ENCODE results near the gene SLC25A36.
"Not testable (repeated sequence)": the region's sequence is repeated elsewhere in the genome, so short reads cannot be mapped to it uniquely, and the experiment has no call there.

The SLC25A36 gene

DNA sequence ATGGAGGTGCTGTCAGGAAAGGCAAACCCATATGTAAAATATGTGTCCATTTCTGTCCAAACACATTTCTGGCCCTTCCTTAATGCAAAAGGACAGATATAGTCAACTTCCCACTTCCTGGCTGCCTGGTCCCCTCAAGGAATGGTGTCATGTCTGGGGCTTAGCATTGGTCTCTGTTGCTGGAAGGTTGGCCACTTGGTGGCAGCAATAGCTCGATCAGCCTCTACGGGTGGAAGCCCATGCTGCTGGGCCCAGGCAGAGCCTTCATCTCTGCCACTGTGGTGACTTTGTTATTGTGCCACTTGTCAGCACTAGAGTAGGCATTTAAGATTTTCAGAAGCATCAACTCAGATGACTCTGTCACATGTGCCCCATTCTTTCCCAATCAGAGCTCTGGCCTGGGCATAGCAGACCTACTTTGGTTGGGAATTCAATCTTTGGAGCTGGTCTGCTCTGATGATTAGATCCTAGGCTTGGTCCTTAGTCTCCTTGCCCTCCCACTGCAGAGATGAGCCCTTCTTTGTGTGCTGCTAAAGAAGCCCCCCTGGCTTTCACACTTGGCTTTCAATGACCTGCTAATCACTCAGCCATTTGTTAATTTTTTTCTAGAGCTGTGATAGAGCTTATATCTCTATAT, 58.5 kb downstream of the SLC25A36 start:
- H3K36me3 ChIP-seq (ENCODE audit: control insufficient read depth, low read depth, low read length): no peaks in the 10 kb centered on the region
- no peaks in the 10 kb centered on the region for H3K27me3 ChIP-seq (ENCODE audit: control insufficient read depth, insufficient read depth, low read length)

GRCh38 chr3:141000686-141001085, 59.0 kb downstream of the SLC25A36 start:
- Histone ChIP-seq H3K27ac (ENCODE audit: low read length) (no peak overlapping the region), H3K36me3 (ENCODE audit: control insufficient read depth, low read depth, low read length) (no peaks in the 10 kb centered on the region), H3K27me3 (ENCODE audit: control insufficient read depth, insufficient read depth, low read length) (no peaks in the 10 kb centered on the region), H3K9me3 (ENCODE audit: control insufficient read depth, low read depth, low read length) (no peaks in the 10 kb centered on the region), H3K4me1 (ENCODE audit: control insufficient read depth, low read depth, low read length) (no peaks in the 10 kb centered on the region), H3K9ac (ENCODE audit: low read length) (no peak overlapping the region), H3K4me3 (ENCODE audit: low read length) (no peak overlapping the region)

More for the DNA sequence above, 58.5 kb downstream of the SLC25A36 start:
- no peaks in the 10 kb centered on the region for H3K4me1 ChIP-seq (ENCODE audit: control insufficient read depth, low read depth, low read length)
- H3K4me3 ChIP-seq (ENCODE audit: low read length): no peak overlapping the region
- no peaks in the 10 kb centered on the region for H3K9me3 ChIP-seq (ENCODE audit: control insufficient read depth, low read depth, low read length)
- H3K9ac ChIP-seq (ENCODE audit: low read length): no peak overlapping the region
- no peak overlapping the region for H3K27ac ChIP-seq (ENCODE audit: low read length)

DNA sequence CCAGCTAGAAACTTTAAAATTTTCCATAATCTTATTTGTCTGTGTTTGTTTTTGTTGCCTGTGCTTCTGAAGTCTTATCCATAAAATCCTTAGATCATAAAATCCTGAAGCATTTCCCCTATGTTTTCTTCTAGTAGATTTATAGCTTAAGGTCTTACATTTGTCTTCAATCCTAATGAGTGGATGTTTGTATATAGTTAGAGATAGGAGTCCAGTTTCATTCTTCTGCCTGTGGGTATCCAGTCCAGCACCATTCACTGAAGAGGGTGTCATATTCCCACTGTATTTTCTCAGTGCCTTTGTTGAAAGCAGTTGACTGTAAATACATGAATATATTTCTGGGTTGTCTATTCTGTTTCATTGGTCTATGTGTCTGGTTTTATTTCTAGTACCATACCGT, 64.7 kb downstream of the SLC25A36 start:
- Histone ChIP-seq H3K4me1 (ENCODE audit: control insufficient read depth, low read depth, low read length) (no peaks in the 10 kb centered on the region), H3K27me3 (ENCODE audit: control insufficient read depth, insufficient read depth, low read length) (no peaks in the 10 kb centered on the region), H3K27ac (ENCODE audit: low read length) (no peak overlapping the region), H3K9ac (ENCODE audit: low read length) (no peak overlapping the region), H3K4me3 (ENCODE audit: low read length) (no peak overlapping the region), H3K9me3 (ENCODE audit: control insufficient read depth, low read depth, low read length) (no peaks in the 10 kb centered on the region), H3K36me3 (ENCODE audit: control insufficient read depth, low read depth, low read length) (no peaks in the 10 kb centered on the region)

DNA sequence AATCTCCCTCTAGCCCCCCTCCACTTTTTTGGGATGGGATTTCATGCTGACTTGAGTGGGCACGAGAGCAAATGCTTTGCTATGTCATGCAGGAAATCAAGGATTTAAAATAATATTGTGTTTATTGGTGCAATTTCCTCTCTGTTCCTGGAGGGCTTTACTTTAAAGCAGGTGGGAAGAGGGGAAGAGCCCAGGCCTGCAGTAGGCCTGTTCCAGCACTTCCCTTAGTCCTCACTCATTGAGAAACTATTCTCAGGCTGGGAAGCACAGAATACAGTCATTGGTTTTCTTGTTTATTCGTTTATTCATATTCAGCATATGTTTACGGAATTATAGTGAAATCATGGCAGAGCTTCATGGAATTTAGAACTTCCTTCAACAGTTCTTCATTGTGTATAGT, 67.9 kb downstream of the SLC25A36 start:
- Histone ChIP-seq H3K9me3 (ENCODE audit: control insufficient read depth, low read depth, low read length) (no peaks in the 10 kb centered on the region), H3K9ac (ENCODE audit: low read length) (no peak overlapping the region), H3K27ac (ENCODE audit: low read length) (no peak overlapping the region), H3K36me3 (ENCODE audit: control insufficient read depth, low read depth, low read length) (no peaks in the 10 kb centered on the region), H3K27me3 (ENCODE audit: control insufficient read depth, insufficient read depth, low read length) (no peaks in the 10 kb centered on the region), H3K4me3 (ENCODE audit: low read length) (no peak overlapping the region), H3K4me1 (ENCODE audit: control insufficient read depth, low read depth, low read length) (peaks cover 8% of the 10 kb centered on the region)

GRCh38 chr3:141011232-141011996, 69.8 kb downstream of the SLC25A36 start:
- Histone ChIP-seq H3K27me3 (ENCODE audit: control insufficient read depth, insufficient read depth, low read length) (no peaks in the 10 kb centered on the region), H3K4me1 (ENCODE audit: control insufficient read depth, low read depth, low read length) (peaks cover 8% of the 10 kb centered on the region), H3K27ac (ENCODE audit: low read length) (no peak overlapping the region), H3K4me3 (ENCODE audit: low read length) (no peak overlapping the region), H3K36me3 (ENCODE audit: control insufficient read depth, low read depth, low read length) (no peaks in the 10 kb centered on the region), H3K9ac (ENCODE audit: low read length) (no peak overlapping the region), H3K9me3 (ENCODE audit: control insufficient read depth, low read depth, low read length) (no peaks in the 10 kb centered on the region)

- no peak overlapping the region for H3K4me3 ChIP-seq (ENCODE audit: low read length)
- no peaks in the 10 kb centered on the region for H3K9me3 ChIP-seq (ENCODE audit: control insufficient read depth, low read depth, low read length)
- no peak overlapping the region for H3K27ac ChIP-seq (ENCODE audit: low read length)
- no peaks in the 10 kb centered on the region for H3K36me3 ChIP-seq (ENCODE audit: control insufficient read depth, low read depth, low read length)
- no peaks in the 10 kb centered on the region for H3K27me3 ChIP-seq (ENCODE audit: control insufficient read depth, insufficient read depth, low read length)
- H3K4me1 ChIP-seq (ENCODE audit: control insufficient read depth, low read depth, low read length): peaks cover 8% of the 10 kb centered on the region
- no peak overlapping the region for H3K9ac ChIP-seq (ENCODE audit: low read length)
Measured at GRCh38 chr3:141011997-141012262, 70.3 kb downstream of the SLC25A36 start.

- no peak overlapping the region for H3K9ac ChIP-seq (ENCODE audit: low read length)
- no peaks in the 10 kb centered on the region for H3K36me3 ChIP-seq (ENCODE audit: control insufficient read depth, low read depth, low read length)
- H3K9me3 ChIP-seq (ENCODE audit: control insufficient read depth, low read depth, low read length): no peaks in the 10 kb centered on the region
- no peak overlapping the region for H3K27ac ChIP-seq (ENCODE audit: low read length)
- H3K27me3 ChIP-seq (ENCODE audit: control insufficient read depth, insufficient read depth, low read length): no peaks in the 10 kb centered on the region
- H3K4me1 ChIP-seq (ENCODE audit: control insufficient read depth, low read depth, low read length): peaks cover 8% of the 10 kb centered on the region
- H3K4me3 ChIP-seq (ENCODE audit: low read length): no peak overlapping the region
Measured at GRCh38 chr3:141012571-141012970, 70.9 kb downstream of the SLC25A36 start.

- Histone ChIP-seq H3K9me3 (ENCODE audit: control insufficient read depth, low read depth, low read length) (no peaks in the 10 kb centered on the region), H3K27me3 (ENCODE audit: control insufficient read depth, insufficient read depth, low read length) (no peaks in the 10 kb centered on the region), H3K4me1 (ENCODE audit: control insufficient read depth, low read depth, low read length) (peaks cover 8% of the 10 kb centered on the region), H3K9ac (ENCODE audit: low read length) (no peak overlapping the region), H3K4me3 (ENCODE audit: low read length) (no peak overlapping the region), H3K36me3 (ENCODE audit: control insufficient read depth, low read depth, low read length) (no peaks in the 10 kb centered on the region), H3K27ac (ENCODE audit: low read length) (no peak overlapping the region)
Measured at GRCh38 chr3:141015481-141015880, 73.8 kb downstream of the SLC25A36 start.

- not testable (repeated sequence) for H3K4me3 ChIP-seq (ENCODE audit: low read length); H3K27me3 ChIP-seq (ENCODE audit: control insufficient read depth, insufficient read depth, low read length); H3K36me3 ChIP-seq (ENCODE audit: control insufficient read depth, low read depth, low read length); H3K27ac ChIP-seq (ENCODE audit: low read length); H3K4me1 ChIP-seq (ENCODE audit: control insufficient read depth, low read depth, low read length); H3K9ac ChIP-seq (ENCODE audit: low read length); H3K9me3 ChIP-seq (ENCODE audit: control insufficient read depth, low read depth, low read length)
Measured at GRCh38 chr3:141017366-141018322, 76.0 kb downstream of the SLC25A36 start.

- no peak overlapping the region for H3K9ac ChIP-seq (ENCODE audit: low read length)
- H3K36me3 ChIP-seq (ENCODE audit: control insufficient read depth, low read depth, low read length): no peaks in the 10 kb centered on the region
- H3K4me1 ChIP-seq (ENCODE audit: control insufficient read depth, low read depth, low read length): no peaks in the 10 kb centered on the region
- no peak overlapping the region for H3K4me3 ChIP-seq (ENCODE audit: low read length)
- no peak overlapping the region for H3K27ac ChIP-seq (ENCODE audit: low read length)
- H3K27me3 ChIP-seq (ENCODE audit: control insufficient read depth, insufficient read depth, low read length): no peaks in the 10 kb centered on the region
- no peaks in the 10 kb centered on the region for H3K9me3 ChIP-seq (ENCODE audit: control insufficient read depth, low read depth, low read length)
Measured at GRCh38 chr3:141019244-141019643, 77.6 kb downstream of the SLC25A36 start.

DNA sequence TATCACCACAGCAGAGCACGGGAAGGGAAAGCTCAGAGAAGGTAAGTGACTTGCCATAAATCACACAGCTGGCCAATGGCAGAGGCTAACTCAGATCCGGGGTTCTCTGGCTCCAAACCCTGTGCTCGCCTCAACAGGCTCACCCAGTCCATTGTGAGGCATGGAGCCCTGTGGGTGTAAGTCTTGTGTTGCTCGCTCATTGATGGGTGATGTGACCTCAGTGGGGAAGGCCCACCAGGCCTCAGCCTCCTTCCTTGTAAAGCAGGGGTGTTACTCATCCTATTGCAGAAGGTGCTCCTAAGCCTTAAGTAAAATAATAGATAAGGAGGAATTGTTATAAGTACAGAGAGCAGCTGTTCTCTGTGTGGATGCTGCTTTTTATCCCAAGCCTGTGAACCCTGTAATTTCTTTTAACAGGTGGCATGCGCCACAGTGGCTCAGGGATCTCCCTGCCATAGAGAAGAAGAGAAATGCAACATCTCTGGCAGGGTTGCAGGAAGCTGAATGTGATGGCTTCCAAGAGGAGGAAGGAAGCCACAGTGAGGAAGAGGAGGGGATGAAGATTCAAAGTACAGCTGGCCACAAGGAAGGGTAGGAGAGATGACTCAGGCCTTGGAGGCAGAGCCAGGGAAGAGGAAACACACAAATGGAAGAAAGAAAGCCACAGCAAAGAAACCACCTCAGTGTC, 78.7 kb downstream of the SLC25A36 start:
- Histone ChIP-seq H3K36me3 (ENCODE audit: control insufficient read depth, low read depth, low read length) (no peaks in the 10 kb centered on the region), H3K9me3 (ENCODE audit: control insufficient read depth, low read depth, low read length) (no peaks in the 10 kb centered on the region), H3K27me3 (ENCODE audit: control insufficient read depth, insufficient read depth, low read length) (no peaks in the 10 kb centered on the region), H3K4me3 (ENCODE audit: low read length) (no peak overlapping the region), H3K9ac (ENCODE audit: low read length) (no peak overlapping the region), H3K4me1 (ENCODE audit: control insufficient read depth, low read depth, low read length) (no peaks in the 10 kb centered on the region), H3K27ac (ENCODE audit: low read length) (no peak overlapping the region)
